Stimulated activated CD4-positive, alpha-beta T cell treated with anti-CD3 and anti-CD28 coated beads, Interleukin-12 subunit alpha, Interleukin-12 subunit beta, amount 100 ng/mL, for 24 hours (primary cell): ENCODE results near the gene TCF7L2.

Experiments
- DNase-seq, 2 experiments: peaks; one replicate each; pipeline ENCODE4 v3.0.0-alpha.2; 2020; ENCODE audit warnings: low read depth in 2 of 2

The TCF7L2 gene

DNA sequence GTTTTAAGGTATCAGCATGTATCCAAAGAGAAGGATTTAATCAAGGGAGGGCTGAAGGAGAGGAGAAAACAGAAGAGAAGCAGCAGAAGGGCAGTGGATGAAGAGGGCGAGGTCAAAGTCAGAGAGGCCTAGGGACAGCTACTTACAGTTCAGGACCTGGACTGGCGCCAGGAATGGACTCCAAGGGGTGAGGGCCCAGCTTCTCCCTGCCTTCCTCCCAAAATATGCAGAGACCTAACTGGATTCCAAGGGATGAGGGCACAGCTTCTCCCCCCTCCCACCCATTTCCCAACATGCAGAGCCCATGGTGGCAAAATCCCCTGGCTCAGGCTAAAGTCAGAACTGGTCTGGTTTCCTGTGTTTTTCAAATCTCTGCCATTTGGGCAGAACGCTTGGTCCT lies 3.4 kb upstream of the TCF7L2 start:
- DNase-seq: no peak

DNA sequence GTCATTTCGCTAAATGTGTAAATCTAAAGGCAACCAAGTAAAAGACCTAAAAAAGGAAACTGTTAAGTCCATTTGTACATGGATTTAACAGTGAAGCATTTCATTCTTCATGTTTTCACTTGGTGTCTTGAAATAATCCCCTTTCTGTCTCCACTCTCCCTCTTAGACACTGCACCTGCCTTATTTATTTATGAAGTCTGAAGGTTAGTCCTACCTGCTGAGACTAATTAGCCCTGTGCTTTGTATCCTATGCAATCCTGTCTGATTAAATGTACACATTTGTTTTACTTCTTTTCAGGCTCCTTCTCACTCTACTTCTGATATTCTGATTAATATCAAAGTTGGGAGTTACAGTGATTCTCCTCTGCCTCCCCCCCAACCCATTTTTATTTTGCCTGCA lies 1.9 kb upstream of the TCF7L2 start:
- no peak for DNase-seq

DNA sequence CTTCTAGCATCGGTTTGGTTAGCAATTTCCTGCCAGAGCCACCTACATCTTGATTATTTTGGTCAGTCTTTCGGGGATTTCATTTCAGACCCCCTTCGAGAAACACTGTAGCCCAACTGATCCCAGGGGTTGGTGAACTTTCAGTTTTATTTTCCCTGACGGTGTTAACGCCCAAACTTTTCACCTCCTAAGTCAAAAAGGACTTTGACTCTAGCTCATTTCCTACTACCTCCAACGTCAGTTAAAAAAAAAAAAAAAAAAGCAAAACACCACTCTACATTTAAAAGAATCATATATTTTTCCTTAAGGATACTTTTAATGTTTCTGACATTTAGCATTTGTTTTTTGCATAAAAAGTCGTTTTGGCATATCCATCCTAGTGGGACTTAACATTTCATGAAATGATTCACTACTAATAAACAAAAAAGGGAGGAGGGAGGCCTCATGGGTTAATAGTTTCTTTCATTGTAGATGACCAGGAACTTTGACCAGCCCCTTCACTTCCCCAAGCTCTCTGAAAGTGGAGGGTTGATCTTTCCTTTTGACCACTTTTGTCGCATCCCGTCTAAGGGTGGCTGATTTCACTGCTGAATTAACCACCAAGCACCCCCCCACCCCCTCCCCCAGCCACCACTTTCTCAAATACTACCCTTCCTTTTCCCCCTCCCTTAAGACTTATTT lies 764 bp upstream of the TCF7L2 start:
- no peak for DNase-seq

DNA sequence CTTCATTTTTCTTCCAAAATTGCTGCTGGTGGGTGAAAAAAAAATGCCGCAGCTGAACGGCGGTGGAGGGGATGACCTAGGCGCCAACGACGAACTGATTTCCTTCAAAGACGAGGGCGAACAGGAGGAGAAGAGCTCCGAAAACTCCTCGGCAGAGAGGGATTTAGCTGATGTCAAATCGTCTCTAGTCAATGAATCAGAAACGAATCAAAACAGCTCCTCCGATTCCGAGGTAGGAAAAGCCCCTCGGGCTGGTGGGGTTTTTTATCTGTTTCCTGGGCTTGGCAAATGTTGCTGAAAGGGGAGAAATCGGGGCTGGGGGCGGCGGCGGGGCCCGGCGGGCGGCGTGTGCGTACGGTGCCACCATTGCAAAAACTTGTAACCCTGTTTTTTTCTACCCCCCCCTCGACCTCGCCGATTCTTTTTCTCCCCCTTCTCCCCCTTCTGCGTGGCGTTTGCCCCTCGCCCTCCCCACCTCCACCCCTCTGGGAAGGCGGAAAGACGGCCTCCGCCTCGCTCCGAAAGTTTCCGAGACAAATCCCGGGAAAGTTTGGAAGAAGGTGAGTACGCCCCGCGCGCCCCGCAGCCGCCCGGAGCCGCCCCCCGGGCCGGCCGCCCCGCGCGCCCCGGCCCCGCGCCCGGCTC lies 789 bp downstream of the TCF7L2 start:
- DNase-seq: no peak

DNA sequence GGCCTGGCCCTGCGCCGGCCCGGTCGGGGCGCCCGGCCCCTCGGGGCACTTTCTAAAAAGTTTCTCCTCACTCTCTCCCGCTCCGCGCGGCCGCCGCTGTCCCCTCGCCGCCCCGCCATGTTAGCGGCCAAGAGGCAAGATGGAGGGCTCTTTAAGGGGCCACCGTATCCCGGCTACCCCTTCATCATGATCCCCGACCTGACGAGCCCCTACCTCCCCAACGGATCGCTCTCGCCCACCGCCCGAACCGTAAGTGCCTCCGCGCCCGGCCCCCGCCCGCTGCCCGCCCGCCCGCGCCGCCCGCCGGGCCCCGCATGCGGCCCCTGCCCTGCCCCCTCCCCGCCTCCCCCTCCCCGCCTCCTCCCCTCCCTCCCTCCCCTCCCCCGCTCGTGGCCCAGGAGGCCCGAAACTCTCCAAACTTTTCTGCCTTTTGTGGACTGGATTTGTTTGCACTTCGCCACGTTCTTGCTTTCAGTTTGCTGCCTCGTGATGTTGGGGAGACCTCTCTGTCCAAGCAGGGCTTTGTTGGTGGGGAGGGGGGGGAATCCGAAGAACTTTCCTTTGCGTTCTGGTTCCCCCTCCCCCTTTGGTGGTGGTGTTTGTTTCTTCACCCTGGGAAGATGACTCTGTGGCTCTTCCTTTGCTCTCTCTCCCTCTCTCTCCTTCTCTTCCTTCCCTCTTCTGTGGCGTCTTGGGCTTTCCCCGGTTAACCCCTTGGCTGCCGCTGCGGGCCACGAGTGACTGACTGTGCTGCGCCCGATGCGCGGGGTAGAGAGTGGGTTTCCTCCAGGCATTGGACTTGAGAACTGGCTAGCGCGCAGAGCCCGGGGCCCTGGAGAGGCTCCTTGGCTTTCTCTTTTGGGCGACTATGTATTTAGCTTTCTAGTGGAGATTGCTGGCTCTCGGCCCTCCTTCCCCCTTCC lies 1.6 kb downstream of the TCF7L2 start:
- peak in 1 of 2 experiments; percentile 36 for DNase-seq

DNA sequence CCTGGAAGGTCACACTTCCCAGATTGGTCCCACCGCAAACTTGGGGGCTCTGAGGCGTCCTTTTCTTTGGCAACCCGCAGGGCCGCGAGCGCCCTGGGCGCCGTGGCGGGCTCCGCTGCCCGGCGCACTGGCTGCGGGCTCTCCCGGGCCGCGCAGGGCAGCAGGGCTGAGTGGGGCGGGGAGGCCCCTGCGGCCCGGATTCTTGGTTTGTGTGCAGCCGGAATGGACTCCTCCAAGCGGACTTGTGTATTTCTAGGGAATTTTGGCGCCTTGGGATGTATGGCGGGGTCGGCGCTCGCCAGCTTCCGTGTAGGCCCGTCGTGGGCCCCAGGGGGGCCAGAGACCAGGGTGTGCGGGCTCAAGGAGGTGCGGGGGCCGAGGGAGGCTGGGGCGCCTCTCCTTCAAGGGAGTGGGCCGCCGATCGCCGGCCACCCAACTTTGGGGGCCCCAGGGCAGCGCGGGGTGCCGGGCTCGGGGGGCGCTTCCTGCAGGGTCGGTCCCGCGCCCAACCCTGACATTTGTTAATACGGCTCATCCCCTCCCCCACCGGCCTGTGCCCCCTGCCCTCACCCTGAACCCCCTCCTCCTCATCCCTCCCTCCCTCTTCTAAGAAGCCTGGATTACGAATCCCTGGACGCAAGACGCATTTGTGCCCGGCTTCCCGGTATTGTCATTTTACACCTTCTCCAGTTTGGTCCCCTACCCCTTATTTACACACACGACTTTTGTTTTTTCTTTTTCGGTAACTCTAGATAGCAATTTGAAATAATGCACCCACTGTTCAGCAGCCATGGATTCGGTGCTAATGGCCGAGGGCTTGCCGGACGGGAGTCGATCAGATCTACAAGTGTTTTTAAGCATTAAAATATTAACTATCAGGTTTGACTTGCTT lies 2.5 kb downstream of the TCF7L2 start:
- DNase-seq: no peak

DNA sequence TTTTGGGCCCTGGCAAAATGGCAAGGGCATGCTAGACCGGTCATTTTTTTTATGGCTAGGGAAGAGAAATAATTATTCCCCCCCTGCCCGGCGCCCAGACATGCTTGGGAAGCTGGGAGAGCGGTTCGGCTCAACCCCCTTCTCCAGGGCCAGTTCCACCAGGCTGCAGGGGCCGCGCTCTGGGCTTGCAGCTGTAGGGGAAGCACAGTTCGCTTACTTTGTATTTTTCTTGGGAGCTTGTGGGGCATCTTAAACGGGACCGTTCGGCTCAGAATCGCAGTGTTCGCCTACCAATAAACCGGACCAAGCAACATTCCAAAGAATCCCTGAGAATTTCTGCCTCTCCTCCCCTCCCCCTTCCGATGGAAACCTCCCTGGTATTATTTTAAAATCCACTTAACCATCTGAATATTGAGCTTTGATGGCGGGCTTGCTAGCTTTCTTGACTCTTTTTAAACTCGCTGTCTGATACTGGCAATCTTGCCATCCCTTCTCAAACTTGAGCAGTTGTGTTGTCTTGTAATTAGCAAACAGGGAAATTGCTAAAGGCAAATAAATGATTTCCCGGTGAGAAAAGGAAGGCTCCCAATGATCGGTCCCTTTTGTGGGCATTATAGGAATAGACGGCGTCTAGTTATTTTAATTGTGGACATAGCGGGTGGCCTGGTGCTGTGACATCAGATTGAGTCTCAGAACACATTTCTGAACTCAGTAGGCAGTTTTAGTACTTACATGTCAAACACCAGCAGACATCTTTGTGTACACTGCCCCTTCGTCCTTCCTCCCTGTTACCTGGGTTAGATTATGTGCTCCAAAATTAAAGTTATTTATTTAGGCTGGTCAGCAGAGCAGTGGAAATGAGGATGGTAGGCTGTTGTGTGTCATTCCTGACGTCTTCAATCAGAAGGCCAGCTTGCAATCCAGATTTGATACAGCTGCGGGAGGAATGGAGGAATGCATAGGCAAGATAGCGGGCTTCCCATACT lies 3.4 kb downstream of the TCF7L2 start:
- DNase-seq: no peak

DNA sequence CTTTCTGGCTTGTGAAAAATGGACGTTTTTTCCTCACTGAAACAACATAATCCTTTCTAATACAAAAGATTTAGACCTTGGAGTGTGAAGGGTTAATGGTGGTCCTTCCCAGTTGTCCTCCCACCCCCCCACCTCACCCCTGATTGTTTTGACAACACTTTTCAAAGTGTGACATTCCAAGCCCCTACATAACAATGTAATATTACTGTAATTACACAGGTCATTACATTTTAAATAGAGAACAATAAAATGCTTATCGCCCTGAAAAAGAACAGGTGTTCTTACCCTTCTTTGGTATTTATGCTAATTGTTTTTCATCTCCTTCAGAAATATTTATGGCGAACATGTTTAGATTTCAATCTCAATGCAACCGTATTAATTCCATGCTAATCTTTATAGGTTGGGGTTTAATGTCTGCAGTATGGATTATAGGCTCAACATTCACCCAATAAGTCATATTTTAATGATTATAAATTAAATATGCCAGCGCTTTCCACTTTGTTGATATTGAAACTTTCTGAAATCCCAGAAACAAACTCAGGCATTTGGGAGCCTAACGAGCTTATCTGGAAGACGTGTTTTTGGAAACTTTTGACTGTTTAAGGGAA lies 5.0 kb downstream of the TCF7L2 start:
- DNase-seq: no peak

DNA sequence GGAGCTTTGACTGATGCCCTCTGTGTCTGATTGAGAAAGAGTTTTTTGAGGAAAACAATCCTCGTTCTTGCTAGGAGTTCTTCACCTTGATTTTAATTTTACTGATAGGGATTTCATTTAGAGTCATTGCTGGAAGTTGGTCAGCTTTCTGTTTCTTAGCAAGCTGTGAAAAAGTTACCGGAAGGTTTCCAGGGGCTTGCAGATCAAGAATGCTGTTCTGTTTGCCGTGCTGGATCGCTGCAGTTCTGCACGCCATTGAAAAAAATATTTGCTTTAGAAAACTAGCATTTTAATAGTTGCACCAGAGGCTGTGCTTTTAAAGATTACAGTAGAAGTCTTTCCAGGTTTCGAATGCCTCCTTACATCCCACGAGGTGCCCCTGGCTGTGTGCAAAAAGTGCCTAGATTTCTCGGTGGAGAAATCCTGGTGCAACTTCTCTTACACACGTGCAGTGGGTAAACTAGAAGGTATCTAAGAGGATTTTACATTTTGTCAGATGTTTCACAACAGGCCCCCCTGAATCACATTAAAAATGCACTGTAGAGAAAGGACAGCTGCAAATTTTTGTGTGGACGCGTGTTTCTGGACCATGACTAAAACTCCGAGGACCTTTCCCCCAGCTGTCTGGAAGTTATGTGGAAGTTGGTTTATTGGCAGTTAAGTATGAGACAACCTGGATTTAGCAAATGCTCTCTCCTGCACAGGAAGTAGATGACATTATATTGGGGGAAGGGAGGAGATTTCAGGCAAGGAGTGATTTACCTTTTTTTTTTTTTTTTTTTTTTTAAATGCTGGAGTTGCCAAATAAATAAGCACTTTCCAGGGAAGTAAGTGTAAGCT lies 5.8 kb downstream of the TCF7L2 start:
- DNase-seq: no peak

DNA sequence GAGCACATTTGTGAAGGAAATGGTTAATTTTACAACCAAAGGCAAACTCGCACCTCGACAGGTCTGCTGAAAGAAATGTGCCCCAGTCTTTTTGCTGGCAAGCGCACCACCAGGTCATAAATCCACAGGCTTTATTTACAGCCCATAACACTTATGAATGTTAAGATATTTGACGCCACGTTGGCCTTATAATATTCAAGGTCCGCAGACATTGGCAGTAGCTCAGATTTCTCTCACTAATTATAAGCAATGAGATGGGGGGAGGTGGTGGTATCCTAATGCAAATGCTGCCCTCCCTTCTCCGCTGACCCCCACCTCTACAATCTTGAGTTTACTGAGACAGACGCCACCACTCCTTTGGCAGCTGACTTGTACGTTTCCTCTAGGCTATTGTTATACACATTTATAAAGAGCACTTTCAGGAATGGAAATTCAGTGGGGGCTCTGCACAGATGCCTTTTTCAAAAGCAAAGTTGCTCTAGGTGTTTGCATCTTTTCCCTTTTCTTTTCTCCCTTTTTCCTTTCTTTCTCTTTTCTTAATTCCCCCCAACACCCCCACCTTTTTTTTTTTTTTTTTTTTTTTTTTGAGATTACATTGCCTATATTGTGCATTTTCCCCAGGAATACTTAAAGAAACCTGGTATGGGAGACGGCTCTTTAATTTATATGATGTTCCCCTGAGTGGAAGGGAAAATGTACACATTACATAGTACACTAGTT lies 6.7 kb downstream of the TCF7L2 start:
- DNase-seq: no peak

DNA sequence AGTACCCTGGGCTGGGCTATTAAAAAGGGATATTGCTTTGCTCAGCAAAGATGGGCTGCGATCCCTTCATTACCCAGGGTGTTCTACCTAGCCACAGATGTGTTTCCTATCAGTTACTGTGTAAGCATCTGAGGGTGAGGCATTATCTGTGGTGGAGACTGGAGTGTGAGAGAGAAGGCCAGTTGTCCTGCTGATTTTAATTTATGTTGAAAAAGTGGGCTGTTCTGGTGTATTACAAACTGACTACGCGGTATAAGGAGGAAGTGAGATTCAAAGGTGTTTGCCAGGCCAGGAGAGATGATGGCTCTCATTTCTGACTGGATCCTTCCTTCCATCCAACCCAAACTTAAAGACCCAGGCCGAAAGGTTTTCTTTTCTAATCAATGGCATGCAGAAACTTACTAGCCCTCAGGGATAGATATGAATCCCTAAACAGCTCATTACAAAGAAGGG lies 7.6 kb downstream of the TCF7L2 start:
- no peak for DNase-seq

DNA sequence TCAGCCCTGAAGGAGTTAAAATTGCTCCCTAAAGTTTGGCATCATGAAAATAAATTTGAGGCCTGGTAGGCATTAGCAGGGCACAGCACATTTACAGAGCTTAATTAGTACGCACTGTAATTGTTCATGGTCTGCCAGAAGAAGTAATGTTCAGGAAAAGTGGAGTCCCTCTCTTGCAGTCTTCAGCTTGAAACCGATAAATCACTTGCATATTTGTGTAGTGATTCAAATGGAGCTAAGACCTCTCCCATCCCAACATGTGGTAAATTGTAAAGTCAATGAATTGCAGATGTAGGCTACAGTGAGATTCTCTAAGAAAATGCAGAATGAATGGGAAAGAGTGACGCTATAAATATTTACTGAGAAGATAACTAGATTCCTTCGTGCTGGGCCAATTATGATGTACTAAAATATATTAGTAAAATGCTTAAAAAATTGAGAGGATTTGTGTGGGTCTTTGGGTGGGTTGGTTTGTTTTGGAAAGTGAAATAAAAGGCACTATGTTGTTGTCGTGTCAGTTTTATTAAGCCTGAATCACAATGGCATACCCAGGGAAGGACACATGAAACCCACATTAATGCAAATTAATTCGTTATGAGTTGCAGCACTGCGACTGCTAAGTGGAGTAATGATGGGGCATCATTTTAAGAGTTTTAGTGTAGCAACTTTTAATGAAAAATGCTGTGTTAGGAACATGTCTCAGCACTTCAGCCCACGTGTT lies 8.4 kb downstream of the TCF7L2 start:
- no peak for DNase-seq

DNA sequence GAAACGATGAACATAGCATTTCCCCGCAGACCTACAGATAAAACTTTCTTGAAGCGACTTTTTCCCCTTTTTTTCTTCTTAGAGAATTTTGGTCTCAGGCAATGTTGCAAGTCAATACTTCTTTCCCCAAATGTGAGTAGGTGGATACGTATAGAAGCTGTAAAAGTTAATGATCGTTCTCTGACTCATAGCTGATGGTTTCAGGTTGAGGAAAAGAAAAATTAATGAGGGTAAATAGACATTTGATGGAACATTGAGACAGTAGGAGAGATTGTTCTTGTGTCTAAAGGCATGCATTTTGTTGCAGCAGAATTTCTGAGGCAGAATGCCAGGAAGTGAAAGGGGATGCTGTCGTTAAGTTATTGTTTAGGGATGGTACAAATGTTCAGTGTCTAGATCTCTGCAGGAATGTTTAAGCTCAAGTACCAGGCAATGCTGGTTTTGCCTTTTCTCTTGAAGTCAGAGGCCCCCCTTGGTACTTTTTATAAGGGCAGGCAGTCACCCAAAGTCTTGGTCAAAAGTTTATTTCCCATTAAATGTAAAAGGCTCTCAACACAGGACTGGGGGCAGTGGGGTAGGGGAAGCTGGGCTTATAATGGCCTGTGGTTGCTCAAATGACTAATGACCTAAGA lies 9.3 kb downstream of the TCF7L2 start:
- no peak for DNase-seq

DNA sequence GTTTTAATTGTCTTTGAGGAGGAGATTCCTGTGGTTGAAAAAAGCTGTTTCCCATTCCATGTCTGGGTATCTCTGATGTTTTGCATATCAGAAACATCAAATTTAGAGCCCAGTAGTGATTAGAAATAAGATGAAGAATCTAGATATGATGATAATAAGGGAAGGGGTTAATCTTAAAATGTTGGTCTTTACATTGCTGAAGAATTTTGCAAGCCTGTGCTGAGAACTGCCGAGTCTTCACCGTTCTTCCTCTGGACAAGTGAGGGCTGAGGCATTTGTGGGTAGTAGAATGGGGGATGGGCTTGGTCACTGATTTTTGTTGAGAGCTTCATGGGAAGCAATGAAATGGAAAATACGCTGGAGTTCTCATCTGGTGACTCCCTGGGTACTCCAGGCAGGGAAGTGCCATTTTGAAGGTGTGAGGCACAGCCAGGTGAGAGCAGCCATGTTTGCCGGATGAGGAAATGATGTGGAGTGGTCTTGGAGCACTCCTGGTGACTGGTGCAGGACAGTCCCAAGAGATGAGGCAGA lies 10.2 kb downstream of the TCF7L2 start:
- no peak for DNase-seq

DNA sequence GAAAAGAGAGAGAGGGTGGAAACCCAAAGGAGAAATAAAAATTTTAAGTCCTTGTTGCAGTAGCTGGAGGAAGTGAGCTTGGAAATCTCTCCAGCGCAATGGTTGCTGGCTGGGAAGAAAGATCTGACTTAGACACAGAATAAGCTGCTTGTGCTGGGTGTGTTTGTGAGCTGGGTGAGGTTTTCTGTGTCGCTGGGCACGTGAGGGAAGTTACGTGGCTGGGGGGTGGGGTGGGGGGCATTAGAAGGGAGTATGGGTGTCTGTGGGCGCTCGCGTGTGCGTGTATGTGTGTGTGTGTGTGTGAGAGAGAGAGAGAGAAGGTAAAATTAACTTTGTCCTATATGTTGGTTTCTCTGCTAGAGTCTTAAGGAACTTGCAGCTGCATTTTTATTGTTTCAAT lies 11.6 kb downstream of the TCF7L2 start:
- no peak for DNase-seq

DNA sequence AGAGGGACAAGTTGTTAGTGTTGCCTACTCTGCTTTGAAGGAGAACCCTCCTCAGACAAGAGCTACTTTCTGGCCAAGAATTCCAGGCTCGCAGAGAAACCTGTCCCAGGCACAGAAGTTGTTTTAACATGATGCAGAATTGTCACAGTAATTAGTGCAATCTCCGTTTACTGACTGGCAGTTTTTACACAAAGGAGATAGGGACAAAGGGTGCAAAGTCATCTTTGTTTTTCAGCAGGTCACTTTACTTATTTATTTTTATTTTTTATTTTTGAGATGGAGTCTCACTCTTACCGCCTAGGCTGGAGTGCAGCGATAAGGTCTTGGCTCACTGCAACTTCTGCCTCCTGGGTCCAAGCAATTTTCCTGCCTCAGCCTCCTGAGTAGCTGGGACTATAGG lies 12.3 kb downstream of the TCF7L2 start:
- DNase-seq: no peak

DNA sequence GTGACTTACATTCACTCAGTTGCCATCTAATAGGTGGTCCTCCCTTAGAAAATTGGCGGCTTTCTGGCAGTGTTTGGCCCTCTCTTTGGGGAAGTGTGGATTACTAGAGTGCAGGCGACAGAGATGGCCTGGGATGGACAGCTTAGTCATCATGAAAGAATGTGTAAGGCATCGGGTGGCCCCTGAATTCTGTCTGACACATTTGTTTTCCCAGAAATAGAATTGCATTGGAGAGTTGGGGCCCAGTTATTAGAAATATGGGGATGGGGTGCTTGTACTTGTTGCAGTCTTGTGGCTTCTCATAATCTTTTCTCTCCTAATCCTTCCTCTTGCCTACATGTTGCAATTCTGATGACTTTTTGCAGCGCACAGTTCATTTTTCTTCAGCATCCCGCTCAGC lies 13.8 kb downstream of the TCF7L2 start:
- DNase-seq: no peak
